ENCODE data around the gene GZMM.

GZMM gene

DNA sequence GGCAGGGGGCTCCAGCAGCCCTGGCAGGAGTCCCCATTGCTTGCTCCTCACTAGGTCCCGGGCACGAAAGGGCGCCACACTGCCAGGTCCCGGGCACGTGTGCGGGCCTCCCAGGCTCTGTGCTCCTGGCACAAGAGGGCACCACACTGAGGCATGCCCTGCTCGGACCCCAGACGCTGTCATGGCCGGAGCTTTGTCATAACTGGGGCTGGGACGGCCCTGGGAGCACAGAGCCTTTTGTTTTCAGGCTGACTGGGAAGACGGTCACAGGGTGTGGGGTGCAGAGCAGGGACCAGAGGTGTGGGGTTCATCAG lies 35.9 kb downstream of the GZMM start:
- no peak overlapping the region for H3K4me3 ChIP-seq (ENCODE audit: low read length)
- TF ChIP-seq, protein P1, sequence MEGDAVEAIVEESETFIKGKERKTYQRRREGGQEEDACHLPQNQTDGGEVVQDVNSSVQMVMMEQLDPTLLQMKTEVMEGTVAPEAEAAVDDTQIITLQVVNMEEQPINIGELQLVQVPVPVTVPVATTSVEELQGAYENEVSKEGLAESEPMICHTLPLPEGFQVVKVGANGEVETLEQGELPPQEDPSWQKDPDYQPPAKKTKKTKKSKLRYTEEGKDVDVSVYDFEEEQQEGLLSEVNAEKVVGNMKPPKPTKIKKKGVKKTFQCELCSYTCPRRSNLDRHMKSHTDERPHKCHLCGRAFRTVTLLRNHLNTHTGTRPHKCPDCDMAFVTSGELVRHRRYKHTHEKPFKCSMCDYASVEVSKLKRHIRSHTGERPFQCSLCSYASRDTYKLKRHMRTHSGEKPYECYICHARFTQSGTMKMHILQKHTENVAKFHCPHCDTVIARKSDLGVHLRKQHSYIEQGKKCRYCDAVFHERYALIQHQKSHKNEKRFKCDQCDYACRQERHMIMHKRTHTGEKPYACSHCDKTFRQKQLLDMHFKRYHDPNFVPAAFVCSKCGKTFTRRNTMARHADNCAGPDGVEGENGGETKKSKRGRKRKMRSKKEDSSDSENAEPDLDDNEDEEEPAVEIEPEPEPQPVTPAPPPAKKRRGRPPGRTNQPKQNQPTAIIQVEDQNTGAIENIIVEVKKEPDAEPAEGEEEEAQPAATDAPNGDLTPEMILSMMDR (conservative IDR thresholded peaks at IDR 0.05; ENCODE audit: low read depth, low read length): no peak
- DNase-seq (ENCODE audit: low read depth): no peak

GRCh38 chr19:580274-580835 lies 36.5 kb downstream of the GZMM start:
- TF ChIP-seq, protein P1 (conservative IDR thresholded peaks at IDR 0.05; ENCODE audit: low read depth, low read length): no peak
- no peak overlapping the region for H3K4me3 ChIP-seq (ENCODE audit: low read length)
- no peak for DNase-seq (ENCODE audit: low read depth)

GRCh38 chr19:581399-582111 lies 37.7 kb downstream of the GZMM start:
- DNase-seq (ENCODE audit: low read depth): no peak
- TF ChIP-seq, protein P1 (conservative IDR thresholded peaks at IDR 0.05; ENCODE audit: low read depth, low read length): no peak
- no peak overlapping the region for H3K4me3 ChIP-seq (ENCODE audit: low read length)

DNA sequence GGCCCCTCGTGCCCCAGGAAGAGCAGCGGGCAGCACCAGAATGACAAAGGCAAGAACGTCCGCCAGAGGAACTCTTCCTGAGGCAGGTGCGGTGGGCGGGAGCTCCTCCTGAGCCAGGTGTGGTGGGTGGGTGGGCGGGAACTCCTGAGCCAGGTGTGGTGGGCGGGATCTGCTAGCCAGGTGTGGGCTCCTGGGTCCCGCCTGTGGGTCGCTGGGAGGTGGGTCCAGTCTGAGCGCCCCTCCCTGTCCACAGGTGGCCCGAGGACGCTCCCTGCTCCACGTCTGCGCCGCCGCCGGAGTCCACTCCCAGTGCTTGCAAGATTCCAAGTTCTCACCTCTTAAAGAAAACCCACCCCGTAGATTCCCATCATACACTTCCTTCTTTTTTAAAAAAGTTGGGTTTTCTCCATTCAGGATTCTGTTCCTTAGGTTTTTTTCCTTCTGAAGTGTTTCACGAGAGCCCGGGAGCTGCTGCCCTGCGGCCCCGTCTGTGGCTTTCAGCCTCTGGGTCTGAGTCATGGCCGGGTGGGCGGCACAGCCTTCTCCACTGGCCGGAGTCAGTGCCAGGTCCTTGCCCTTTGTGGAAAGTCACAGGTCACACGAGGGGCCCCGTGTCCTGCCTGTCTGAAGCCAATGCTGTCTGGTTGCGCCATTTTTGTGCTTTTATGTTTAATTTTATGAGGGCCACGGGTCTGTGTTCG lies 38.8 kb downstream of the GZMM start:
- no peak for DNase-seq (ENCODE audit: low read depth)
- H3K4me3 ChIP-seq (ENCODE audit: low read length): no peak overlapping the region
- TF ChIP-seq, protein P1 (conservative IDR thresholded peaks at IDR 0.05; ENCODE audit: low read depth, low read length): no peak

GRCh38 chr19:583198-583967 lies 39.5 kb downstream of the GZMM start:
- no peak overlapping the region for H3K4me3 ChIP-seq (ENCODE audit: low read length)
- DNase-seq (ENCODE audit: low read depth): no peak
- TF ChIP-seq, protein P1 (conservative IDR thresholded peaks at IDR 0.05; ENCODE audit: low read depth, low read length): no peak

GRCh38 chr19:583968-584239 lies 40.1 kb downstream of the GZMM start:
- no peak overlapping the region for H3K4me3 ChIP-seq (ENCODE audit: low read length)
- DNase-seq (ENCODE audit: low read depth): no peak
- TF ChIP-seq, protein P1 (conservative IDR thresholded peaks at IDR 0.05; ENCODE audit: low read depth, low read length): no peak
